Measurements from ENCODE around the gene STYXL1. TPM values are rescaled to one million over a fixed set of nuclear protein-coding genes. Genes with fewer than 3 reads are reported as not detected.

STYXL1 gene
- total RNA-seq, 4 donors from 2014 or later: 8.7 to 18.1 (median 12.5) TPM

DNA sequence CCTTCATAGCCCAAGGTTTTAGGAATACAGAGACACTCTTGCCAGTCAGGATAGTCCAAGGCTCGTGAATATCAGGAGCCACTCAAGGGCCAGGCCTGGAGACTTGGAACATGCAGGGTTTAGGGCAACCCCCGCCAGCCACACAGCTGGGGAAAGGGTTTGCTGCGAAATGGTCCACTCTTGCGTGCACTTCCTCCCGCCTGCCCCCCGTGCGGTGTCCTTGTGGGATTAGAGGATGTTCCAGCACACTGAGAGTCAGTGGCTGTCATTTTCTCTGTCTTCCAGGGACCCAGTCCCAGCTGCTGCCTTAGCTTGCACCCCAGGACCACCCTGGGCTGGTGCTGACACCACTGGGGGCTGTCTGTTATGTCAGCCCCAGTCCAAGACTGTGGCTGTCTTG lies 94.4 kb downstream of the STYXL1 start:
- no peak overlapping the region for H3K4me3 ChIP-seq
- no peak overlapping the region for H3K27ac ChIP-seq
- peaks cover 0 to 21% (median under 1%) of the 10 kb centered on the region in 3 donors for H3K4me1 ChIP-seq
- H3K9me3 ChIP-seq: no peaks in the 10 kb centered on the region
- peaks cover 0 to 50% of the 10 kb centered on the region in 2 donors for H3K36me3 ChIP-seq
- no peak for ATAC-seq
- no peak for TF ChIP-seq CTCF (IDR thresholded peaks at IDR 0.05)
- TF ChIP-seq POLR2AphosphoS5 (IDR thresholded peaks at IDR 0.05): no peak
- TF ChIP-seq EP300 (IDR thresholded peaks at IDR 0.05): no peak
- TF ChIP-seq POLR2A (IDR thresholded peaks at IDR 0.05): no peak
- H3K27me3 ChIP-seq: no peaks in the 10 kb centered on the region
- WGBS, 2 donors (ENCODE audit: low coverage in 1 of 2): 96 to 100% methylated on average over 1 to 3 of the region's 7 CpGs

DNA sequence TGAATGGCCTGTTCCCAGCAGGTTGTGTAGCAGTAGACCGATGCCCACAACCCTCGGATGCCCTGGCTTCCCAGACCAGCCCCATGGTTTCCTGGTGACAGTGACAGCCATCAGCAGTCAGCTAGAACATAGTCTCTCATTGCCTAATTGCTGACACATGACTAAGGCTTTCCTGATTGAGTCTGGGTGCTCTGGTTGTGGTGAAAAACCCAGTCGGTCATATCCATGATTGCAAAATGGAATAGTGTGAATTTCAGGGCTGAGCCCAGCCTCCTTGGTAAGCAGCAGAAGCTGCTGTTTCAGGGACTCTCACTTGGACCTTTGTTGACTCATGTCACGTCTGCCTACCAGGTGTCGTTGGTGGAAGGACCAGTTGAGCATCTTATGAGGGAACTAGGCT lies 96.3 kb downstream of the STYXL1 start:
- Histone ChIP-seq H3K27ac (no peak overlapping the region), H3K36me3 (peaks cover 0 to 40% of the 10 kb centered on the region in 2 donors), H3K9me3 (no peaks in the 10 kb centered on the region), H3K27me3 (no peaks in the 10 kb centered on the region), H3K4me1 (peaks cover 0 to 30% (median 4%) of the 10 kb centered on the region in 3 donors), H3K4me3 (no peak overlapping the region)
- TF ChIP-seq POLR2A (IDR thresholded peaks at IDR 0.05): no peak
- TF ChIP-seq CTCF (IDR thresholded peaks at IDR 0.05): no peak
- TF ChIP-seq POLR2AphosphoS5 (IDR thresholded peaks at IDR 0.05): no peak
- no peak for TF ChIP-seq EP300 (IDR thresholded peaks at IDR 0.05)
- 62 to 80% methylated on average over 1 to 5 of the region's 5 CpGs for WGBS, 2 donors (ENCODE audit: low coverage in 1 of 2)
- peak; percentile 68 for ATAC-seq

GRCh38 chr7:75950111-75950681 lies 97.6 kb downstream of the STYXL1 start:
- Histone ChIP-seq H3K4me3 (no peak overlapping the region), H3K9me3 (no peaks in the 10 kb centered on the region), H3K36me3 (peaks cover 0 to 27% of the 10 kb centered on the region in 2 donors), H3K27ac (no peak overlapping the region), H3K27me3 (no peaks in the 10 kb centered on the region), H3K4me1 (peaks cover 0 to 30% (median 4%) of the 10 kb centered on the region in 3 donors)
- no peak for ATAC-seq
- TF ChIP-seq POLR2AphosphoS5 (IDR thresholded peaks at IDR 0.05) (no peak), EP300 (IDR thresholded peaks at IDR 0.05) (no peak), CTCF (IDR thresholded peaks at IDR 0.05) (no peak), POLR2A (IDR thresholded peaks at IDR 0.05) (no peak)
- 62 to 96% methylated on average over 4 to 12 of the region's 15 CpGs for WGBS, 2 donors (ENCODE audit: low coverage in 1 of 2)

DNA sequence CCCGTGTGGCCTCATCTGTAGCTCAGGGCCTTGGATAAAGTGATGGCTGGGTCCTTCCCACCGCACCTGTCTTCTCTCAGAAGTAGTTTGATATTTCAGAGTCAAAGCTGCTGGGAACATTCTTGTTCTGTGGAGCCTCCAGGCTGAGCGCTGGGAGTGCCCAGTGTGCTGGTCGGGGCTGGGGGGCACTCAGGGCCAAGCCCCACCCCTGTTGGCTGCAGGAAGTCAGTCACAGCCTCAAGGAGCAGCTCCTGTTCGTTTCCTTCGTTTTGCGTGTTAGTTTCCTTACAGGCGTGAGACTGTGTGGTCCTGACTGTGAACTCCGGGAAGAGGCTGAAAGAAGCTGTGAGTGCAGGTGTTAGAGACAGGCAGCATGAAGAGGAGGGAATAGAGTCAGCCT lies 99.6 kb downstream of the STYXL1 start:
- peaks cover 0 to 9% of the 10 kb centered on the region in 2 donors for H3K36me3 ChIP-seq
- no peaks in the 10 kb centered on the region for H3K9me3 ChIP-seq
- no peak for ATAC-seq
- H3K27ac ChIP-seq: no peak overlapping the region
- H3K27me3 ChIP-seq: no peaks in the 10 kb centered on the region
- WGBS, 2 donors (ENCODE audit: low coverage in 1 of 2): 35% methylated on average over 2 of the region's 9 CpGs; no CpG with 5 or more reads in 1 of the 2 donors
- TF ChIP-seq POLR2AphosphoS5 (IDR thresholded peaks at IDR 0.05) (no peak), POLR2A (IDR thresholded peaks at IDR 0.05) (no peak), CTCF (IDR thresholded peaks at IDR 0.05) (no peak), EP300 (IDR thresholded peaks at IDR 0.05) (no peak)
- no peak overlapping the region for H3K4me3 ChIP-seq
- H3K4me1 ChIP-seq: peaks cover 0 to 30% (median 4%) of the 10 kb centered on the region in 3 donors

Small RNA genes within 50 kb of the gene (small RNA-seq; reads per million reads assigned to genes)
- 0 reads per million in 4 donors for gene RNU6-863P

Other genes with a start within 250 kb of the STYXL1 start
- gene CCL24, start 234.2 kb downstream of the STYXL1 start, total RNA-seq: under 1 TPM in 1 of 4 donors, not detected in 3; 0.94 TPM
- 10 to 100 TPM; 21.6 to 30.2 (median 25.6) TPM for gene RHBDD2, start 169.0 kb downstream of the STYXL1 start, total RNA-seq
- gene POR, start 132.8 kb downstream of the STYXL1 start, total RNA-seq: 10 to 100 TPM; 31.5 to 54.3 (median 47.7) TPM
- 10 to 100 TPM in 3 of 4 donors, 1 to 10 TPM in 1; 6.2 to 32.4 (median 29.0) TPM for gene TMEM120A, start 53.4 kb downstream of the STYXL1 start, total RNA-seq
- gene MDH2, start 106 bp upstream of the STYXL1 start, total RNA-seq: 100 to 1,000 TPM in 1 of 4 donors, 10 to 100 TPM in 3; 62.7 to 120 (median 71.0) TPM
- gene SRRM3, start 153.9 kb upstream of the STYXL1 start, total RNA-seq: 1 to 10 TPM; 1.6 to 4.1 (median 2.8) TPM